ENCODE data around the gene ADCY2. TPM values are rescaled to one million over a fixed set of nuclear protein-coding genes. Genes with fewer than 3 reads are reported as not detected.

Gene ADCY2
- total RNA-seq, 1 donor from 2014 or later, result 4.5 TPM

GRCh38 chr5:7616897-7617296 is 221.0 kb downstream of the ADCY2 start:
- Mint-ChIP-seq H3K27me3 (peaks cover 4% of the 10 kb centered on the region), H3K9me3 (ENCODE audit: low read depth) (no peaks in the 10 kb centered on the region), H3K27ac (no peak overlapping the region), H3K4me3 (ENCODE audit: low read depth) (no peak overlapping the region), H3K4me1 (ENCODE audit: low read depth) (peaks cover 5% of the 10 kb centered on the region), H3K36me3 (ENCODE audit: insufficient read depth) (no peaks in the 10 kb centered on the region)
- no peak for DNase-seq (ENCODE audit: low spot score, unreplicated experiment)
- no peak for TF ChIP-seq CTCF (IDR thresholded peaks at IDR 0.05; ENCODE audit: unreplicated experiment)

GRCh38 chr5:7622498-7622897 is 226.6 kb downstream of the ADCY2 start:
- Mint-ChIP-seq H3K4me3 (ENCODE audit: low read depth) (no peak overlapping the region), H3K36me3 (ENCODE audit: insufficient read depth) (no peaks in the 10 kb centered on the region), H3K27me3 (peaks cover 4% of the 10 kb centered on the region), H3K27ac (no peak overlapping the region), H3K4me1 (ENCODE audit: low read depth) (peaks cover 5% of the 10 kb centered on the region), H3K9me3 (ENCODE audit: low read depth) (no peaks in the 10 kb centered on the region)
- DNase-seq (ENCODE audit: low spot score, unreplicated experiment), result no peak
- TF ChIP-seq CTCF (IDR thresholded peaks at IDR 0.05; ENCODE audit: unreplicated experiment), result no peak

GRCh38 chr5:7625740-7626139 is 229.8 kb downstream of the ADCY2 start:
- Mint-ChIP-seq H3K4me1 (ENCODE audit: low read depth) (no peaks in the 10 kb centered on the region), H3K36me3 (ENCODE audit: insufficient read depth) (no peaks in the 10 kb centered on the region), H3K27ac (no peak overlapping the region), H3K27me3 (no peaks in the 10 kb centered on the region), H3K4me3 (ENCODE audit: low read depth) (no peak overlapping the region), H3K9me3 (ENCODE audit: low read depth) (no peaks in the 10 kb centered on the region)
- TF ChIP-seq CTCF (IDR thresholded peaks at IDR 0.05; ENCODE audit: unreplicated experiment), result no peak
- no peak for DNase-seq (ENCODE audit: low spot score, unreplicated experiment)

GRCh38 chr5:7628248-7628647 is 232.3 kb downstream of the ADCY2 start:
- H3K27ac Mint-ChIP-seq, result no peak overlapping the region

GRCh38 chr5:7628820-7629219 is 232.9 kb downstream of the ADCY2 start:
- Mint-ChIP-seq H3K4me3 (ENCODE audit: low read depth) (no peak overlapping the region), H3K4me1 (ENCODE audit: low read depth) (no peaks in the 10 kb centered on the region), H3K27me3 (no peaks in the 10 kb centered on the region), H3K27ac (no peak overlapping the region), H3K9me3 (ENCODE audit: low read depth) (no peaks in the 10 kb centered on the region), H3K36me3 (ENCODE audit: insufficient read depth) (no peaks in the 10 kb centered on the region)
- no peak for DNase-seq (ENCODE audit: low spot score, unreplicated experiment)
- TF ChIP-seq CTCF (IDR thresholded peaks at IDR 0.05; ENCODE audit: unreplicated experiment), result no peak

More at GRCh38 chr5:7628248-7628647, 232.3 kb downstream of the ADCY2 start:
- Mint-ChIP-seq H3K4me3 (ENCODE audit: low read depth) (no peak overlapping the region), H3K27me3 (no peaks in the 10 kb centered on the region), H3K9me3 (ENCODE audit: low read depth) (no peaks in the 10 kb centered on the region), H3K4me1 (ENCODE audit: low read depth) (no peaks in the 10 kb centered on the region), H3K36me3 (ENCODE audit: insufficient read depth) (no peaks in the 10 kb centered on the region)
- no peak for TF ChIP-seq CTCF (IDR thresholded peaks at IDR 0.05; ENCODE audit: unreplicated experiment)
- no peak for DNase-seq (ENCODE audit: low spot score, unreplicated experiment)
